ENCODE measurements around the gene SDK1.

Gene SDK1

GRCh38 chr7:3544202-3544601 lies 243.2 kb downstream of the SDK1 start:
- no peak for DNase-seq (ENCODE audit: low read depth)
- no peak for TF ChIP-seq CTCF (IDR thresholded peaks at IDR 0.05; ENCODE audit: control insufficient read depth, extremely low read depth, insufficient read depth)
- no peak overlapping the region for H3K4me3 ChIP-seq (ENCODE audit: low read depth, low read length)

GRCh38 chr7:3548815-3549214 lies 247.8 kb downstream of the SDK1 start:
- no peak overlapping the region for H3K4me3 ChIP-seq (ENCODE audit: low read depth, low read length)
- DNase-seq (ENCODE audit: low read depth), result no peak
- no peak for TF ChIP-seq CTCF (IDR thresholded peaks at IDR 0.05; ENCODE audit: control insufficient read depth, extremely low read depth, insufficient read depth)

GRCh38 chr7:3549601-3550000 lies 248.5 kb downstream of the SDK1 start:
- TF ChIP-seq CTCF (IDR thresholded peaks at IDR 0.05; ENCODE audit: control insufficient read depth, extremely low read depth, insufficient read depth), result no peak
- no peak for DNase-seq (ENCODE audit: low read depth)
- no peak overlapping the region for H3K4me3 ChIP-seq (ENCODE audit: low read depth, low read length)

- TF ChIP-seq CTCF (IDR thresholded peaks at IDR 0.05; ENCODE audit: control insufficient read depth, extremely low read depth, insufficient read depth), result no peak
- H3K4me3 ChIP-seq (ENCODE audit: low read depth, low read length), result no peak overlapping the region
- DNase-seq (ENCODE audit: low read depth), result no peak
Measured at GRCh38 chr7:3551536-3551935, 250.5 kb downstream of the SDK1 start.

GRCh38 chr7:3552499-3552898 lies 251.4 kb downstream of the SDK1 start:
- TF ChIP-seq CTCF (IDR thresholded peaks at IDR 0.05; ENCODE audit: control insufficient read depth, extremely low read depth, insufficient read depth), result no peak
- DNase-seq (ENCODE audit: low read depth), result no peak
- H3K4me3 ChIP-seq (ENCODE audit: low read depth, low read length), result no peak overlapping the region

GRCh38 chr7:3558400-3558799 lies 257.3 kb downstream of the SDK1 start:
- no peak overlapping the region for H3K4me3 ChIP-seq (ENCODE audit: low read depth, low read length)
- DNase-seq (ENCODE audit: low read depth), result no peak
- no peak for TF ChIP-seq CTCF (IDR thresholded peaks at IDR 0.05; ENCODE audit: control insufficient read depth, extremely low read depth, insufficient read depth)

- peak; percentile 18 for DNase-seq (ENCODE audit: low read depth)
- H3K4me3 ChIP-seq (ENCODE audit: low read depth, low read length), result no peak overlapping the region
- TF ChIP-seq CTCF (IDR thresholded peaks at IDR 0.05; ENCODE audit: control insufficient read depth, extremely low read depth, insufficient read depth), result no peak
Measured at GRCh38 chr7:3559278-3559677, 258.2 kb downstream of the SDK1 start.
